ENCODE measurements around the gene SLC35F3. TPM values are rescaled to one million over a fixed set of nuclear protein-coding genes. Genes with fewer than 3 reads are reported as not detected.

The SLC35F3 gene
- total RNA-seq, 1 donor from 2014 or later = 0.57 TPM

DNA sequence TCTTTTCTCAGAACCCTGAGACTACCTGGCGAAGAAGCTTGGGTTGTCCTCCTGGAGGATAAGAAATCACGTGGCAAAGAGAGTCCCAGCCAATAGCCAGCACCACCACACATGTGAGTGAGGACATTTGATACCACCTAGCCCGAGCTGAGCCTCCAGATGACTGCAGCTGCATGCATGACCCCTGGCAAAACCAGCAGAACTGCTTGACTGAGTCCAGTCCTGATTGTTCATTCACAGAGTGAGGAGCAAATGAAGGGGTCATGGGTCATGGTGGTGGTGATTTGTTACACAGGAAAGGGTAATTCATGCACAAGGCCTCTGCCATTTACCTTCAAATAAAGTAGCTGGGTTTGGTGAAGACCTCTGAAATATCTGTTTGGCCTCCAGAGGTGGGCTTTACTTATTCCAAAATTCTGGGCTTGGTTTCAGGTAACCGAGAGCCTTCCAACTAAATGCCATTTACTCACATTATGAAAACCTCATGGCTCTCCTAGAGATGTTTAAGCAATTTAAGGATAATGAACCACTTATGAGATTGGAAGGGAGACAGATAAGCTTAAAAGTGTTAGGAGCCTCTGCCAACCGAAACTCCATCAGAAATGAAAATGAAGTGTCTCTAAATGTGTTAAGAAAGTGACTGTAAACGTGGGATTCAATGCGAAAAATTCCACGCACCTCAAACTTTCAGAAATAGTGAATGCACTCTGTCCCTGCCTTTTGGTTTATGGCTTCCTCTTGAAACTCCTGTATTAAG is 163.3 kb downstream of the SLC35F3 start:
- FAIRE-seq (no peak), DNase-seq (ENCODE audit: low read depth) (no peak)
- H4K20me1 ChIP-seq (ENCODE audit: insufficient read depth, low read length) = no peaks in the 10 kb centered on the region
- no peaks in the 10 kb centered on the region for H3K9me3 ChIP-seq (ENCODE audit: insufficient read depth, low read depth, low read length)
- TF ChIP-seq, protein P1, sequence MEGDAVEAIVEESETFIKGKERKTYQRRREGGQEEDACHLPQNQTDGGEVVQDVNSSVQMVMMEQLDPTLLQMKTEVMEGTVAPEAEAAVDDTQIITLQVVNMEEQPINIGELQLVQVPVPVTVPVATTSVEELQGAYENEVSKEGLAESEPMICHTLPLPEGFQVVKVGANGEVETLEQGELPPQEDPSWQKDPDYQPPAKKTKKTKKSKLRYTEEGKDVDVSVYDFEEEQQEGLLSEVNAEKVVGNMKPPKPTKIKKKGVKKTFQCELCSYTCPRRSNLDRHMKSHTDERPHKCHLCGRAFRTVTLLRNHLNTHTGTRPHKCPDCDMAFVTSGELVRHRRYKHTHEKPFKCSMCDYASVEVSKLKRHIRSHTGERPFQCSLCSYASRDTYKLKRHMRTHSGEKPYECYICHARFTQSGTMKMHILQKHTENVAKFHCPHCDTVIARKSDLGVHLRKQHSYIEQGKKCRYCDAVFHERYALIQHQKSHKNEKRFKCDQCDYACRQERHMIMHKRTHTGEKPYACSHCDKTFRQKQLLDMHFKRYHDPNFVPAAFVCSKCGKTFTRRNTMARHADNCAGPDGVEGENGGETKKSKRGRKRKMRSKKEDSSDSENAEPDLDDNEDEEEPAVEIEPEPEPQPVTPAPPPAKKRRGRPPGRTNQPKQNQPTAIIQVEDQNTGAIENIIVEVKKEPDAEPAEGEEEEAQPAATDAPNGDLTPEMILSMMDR (IDR thresholded peaks at IDR 0.05; ENCODE audit: insufficient read depth, low read depth, low read length) = no peak
- no peak for TF ChIP-seq EZH2 (IDR thresholded peaks at IDR 0.05; ENCODE audit: insufficient read depth, low read length)
- no peaks in the 10 kb centered on the region for H3K27me3 ChIP-seq (ENCODE audit: insufficient read depth, low read length)
- Mint-ChIP-seq H3K27me3 (ENCODE audit: low read depth, unreplicated experiment) (no peaks in the 10 kb centered on the region), H3K36me3 (ENCODE audit: low read depth, unreplicated experiment) (no peaks in the 10 kb centered on the region), H3K9me3 (ENCODE audit: unreplicated experiment) (no peaks in the 10 kb centered on the region), H3K4me3 (ENCODE audit: unreplicated experiment) (no peak overlapping the region), H3K27ac (ENCODE audit: unreplicated experiment) (no peak overlapping the region), H3K4me1 (ENCODE audit: low read depth, unreplicated experiment) (no peaks in the 10 kb centered on the region)
- no peak overlapping the region for H3K4me2 ChIP-seq (ENCODE audit: low read length)
- peaks cover 4% of the 10 kb centered on the region for H3K79me2 ChIP-seq (ENCODE audit: insufficient read depth, low read length)
- no peaks in the 10 kb centered on the region for H3K36me3 ChIP-seq (ENCODE audit: insufficient read depth, low read length)
- H3K9ac ChIP-seq (ENCODE audit: low read length) = no peak overlapping the region
- no peaks in the 10 kb centered on the region for H3K4me1 ChIP-seq (ENCODE audit: insufficient read depth, low read length)
- H3K4me3 ChIP-seq (ENCODE audit: insufficient read depth, low read depth, low read length) = no peak overlapping the region
- H3K27ac ChIP-seq (ENCODE audit: low read depth, low read length) = no peak overlapping the region
- no peak overlapping the region for H2AFZ ChIP-seq (ENCODE audit: low read depth, low read length)

DNA sequence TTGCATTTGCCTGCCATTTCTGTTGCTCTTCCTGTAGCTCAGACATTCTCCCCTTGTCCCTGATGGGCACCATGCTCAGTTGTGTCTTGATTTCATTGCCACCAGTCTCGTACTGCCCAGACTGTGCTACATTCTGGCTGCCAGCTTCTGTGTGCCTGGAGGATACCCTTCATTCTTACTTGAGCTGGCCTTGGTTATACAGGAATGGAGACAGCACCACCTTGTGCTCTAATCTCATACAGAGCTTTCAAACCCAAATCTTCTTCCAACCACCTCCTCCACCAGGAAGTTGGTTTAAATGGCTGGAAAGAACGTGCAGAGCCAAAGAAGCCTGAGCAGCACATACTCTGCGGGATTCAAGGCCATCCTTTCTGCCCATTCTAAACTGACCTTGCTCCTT is 165.3 kb downstream of the SLC35F3 start:
- Mint-ChIP-seq H3K9me3 (ENCODE audit: unreplicated experiment) (no peaks in the 10 kb centered on the region), H3K27me3 (ENCODE audit: low read depth, unreplicated experiment) (no peaks in the 10 kb centered on the region), H3K27ac (ENCODE audit: unreplicated experiment) (no peak overlapping the region), H3K4me1 (ENCODE audit: low read depth, unreplicated experiment) (no peaks in the 10 kb centered on the region), H3K36me3 (ENCODE audit: low read depth, unreplicated experiment) (no peaks in the 10 kb centered on the region), H3K4me3 (ENCODE audit: unreplicated experiment) (no peak overlapping the region)
- Histone ChIP-seq H3K4me2 (ENCODE audit: low read length) (no peak overlapping the region), H3K9ac (ENCODE audit: low read length) (no peak overlapping the region), H4K20me1 (ENCODE audit: insufficient read depth, low read length) (no peaks in the 10 kb centered on the region), H3K27ac (ENCODE audit: low read depth, low read length) (no peak overlapping the region), H3K4me3 (ENCODE audit: insufficient read depth, low read depth, low read length) (no peak overlapping the region), H3K79me2 (ENCODE audit: insufficient read depth, low read length) (no peaks in the 10 kb centered on the region), H3K9me3 (ENCODE audit: insufficient read depth, low read depth, low read length) (no peaks in the 10 kb centered on the region), H3K4me1 (ENCODE audit: insufficient read depth, low read length) (no peaks in the 10 kb centered on the region), H3K36me3 (ENCODE audit: insufficient read depth, low read length) (no peaks in the 10 kb centered on the region), H3K27me3 (ENCODE audit: insufficient read depth, low read length) (no peaks in the 10 kb centered on the region), H2AFZ (ENCODE audit: low read depth, low read length) (no peak overlapping the region)
- FAIRE-seq (no peak), DNase-seq (ENCODE audit: low read depth) (no peak)
- TF ChIP-seq EZH2 (IDR thresholded peaks at IDR 0.05; ENCODE audit: insufficient read depth, low read length) = no peak
- TF ChIP-seq, protein P1 (IDR thresholded peaks at IDR 0.05; ENCODE audit: insufficient read depth, low read depth, low read length) = no peak

DNA sequence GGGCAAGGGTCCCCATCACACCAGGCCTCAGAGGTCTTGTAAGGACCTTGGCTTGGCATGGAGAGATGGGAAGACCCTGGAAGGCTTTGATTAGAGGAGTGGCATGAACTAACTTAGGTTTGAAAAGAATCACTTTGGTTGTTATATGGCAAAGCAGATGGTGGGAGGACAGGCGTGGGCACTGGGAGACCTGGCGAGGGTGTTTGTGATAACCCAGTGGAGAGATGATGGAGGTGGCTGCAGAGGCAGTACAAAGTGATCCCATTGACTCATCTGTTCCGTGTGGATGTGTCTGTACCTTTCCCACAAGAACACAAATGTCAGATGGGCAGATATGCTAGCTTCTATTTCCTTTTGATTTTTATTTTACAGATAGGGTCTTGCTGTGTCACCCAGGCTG is 168.3 kb downstream of the SLC35F3 start:
- no peak for DNase-seq (ENCODE audit: low read depth)
- Histone ChIP-seq H4K20me1 (ENCODE audit: insufficient read depth, low read length) (no peaks in the 10 kb centered on the region), H3K36me3 (ENCODE audit: insufficient read depth, low read length) (no peaks in the 10 kb centered on the region), H3K27ac (ENCODE audit: low read depth, low read length) (no peak overlapping the region), H3K9ac (ENCODE audit: low read length) (no peak overlapping the region), H3K79me2 (ENCODE audit: insufficient read depth, low read length) (no peaks in the 10 kb centered on the region), H3K9me3 (ENCODE audit: insufficient read depth, low read depth, low read length) (no peaks in the 10 kb centered on the region), H3K4me2 (ENCODE audit: low read length) (no peak overlapping the region), H2AFZ (ENCODE audit: low read depth, low read length) (no peak overlapping the region), H3K4me3 (ENCODE audit: insufficient read depth, low read depth, low read length) (no peak overlapping the region), H3K4me1 (ENCODE audit: insufficient read depth, low read length) (no peaks in the 10 kb centered on the region), H3K27me3 (ENCODE audit: insufficient read depth, low read length) (no peaks in the 10 kb centered on the region)
- Mint-ChIP-seq H3K9me3 (ENCODE audit: unreplicated experiment) (no peaks in the 10 kb centered on the region), H3K27ac (ENCODE audit: unreplicated experiment) (peak overlapping the region; percentile 20), H3K4me3 (ENCODE audit: unreplicated experiment) (no peak overlapping the region), H3K4me1 (ENCODE audit: low read depth, unreplicated experiment) (no peaks in the 10 kb centered on the region), H3K36me3 (ENCODE audit: low read depth, unreplicated experiment) (no peaks in the 10 kb centered on the region), H3K27me3 (ENCODE audit: low read depth, unreplicated experiment) (no peaks in the 10 kb centered on the region)
- no peak for FAIRE-seq
- TF ChIP-seq, protein P1 (IDR thresholded peaks at IDR 0.05; ENCODE audit: insufficient read depth, low read depth, low read length) = no peak
- TF ChIP-seq EZH2 (IDR thresholded peaks at IDR 0.05; ENCODE audit: insufficient read depth, low read length) = no peak

All from astrocyte (in vitro differentiated cells and primary cell).